ENCODE data around the gene MAEL. TPM values are rescaled to one million over a fixed set of nuclear protein-coding genes. Genes with fewer than 3 reads are reported as not detected.
A peak's percentile ranks its signal among the peaks of the same experiment; 100 is the strongest.

Gene MAEL
- polyA plus RNA-seq, 3 donors = not detected

GRCh38 chr1:167066333-167067122 is 77.4 kb downstream of the MAEL start:
- H4K20me1 ChIP-seq (ENCODE audit: insufficient read depth, low read length) = no peaks in the 10 kb centered on the region
- WGBS (ENCODE audit: insufficient coverage) = 3% methylated on average over 23 of the region's 31 CpGs
- intact Hi-C loops (cut with micrococcal nuclease) = loop anchor here (5.0 to 10.0 kb wide), 7 partner anchors 56 to 628 kb away; partner anchors contain the start of gene POU2F1 (in 1 of the 2)
- no peaks in the 10 kb centered on the region for H3K9me3 ChIP-seq (replicated peaks in 1 of 2; ENCODE audit: control insufficient read depth in 1 of 2, insufficient read depth in 1 of 2, low read length in 2 of 2)
- Mint-ChIP-seq H3K9me3 (peaks cover 0 to 2% (median 0%) of the 10 kb centered on the region in 7 donors), H3K4me1 (peaks cover 7% of the 10 kb centered on the region), H3K27ac (peak overlapping the region in 2 of 7 donors; percentile 5 to 38), H3K27me3 (ENCODE audit: low read depth in 3 of 3) (peaks cover 0 to 7% (median 3%) of the 10 kb centered on the region in 3 donors), H3K4me3 (peak overlapping the region; percentile 40 to 80), H3K36me3 (no peaks in the 10 kb centered on the region)
- H3K4me2 ChIP-seq (replicated peaks; ENCODE audit: extremely low read depth, low read length, poor library complexity, severe bottlenecking) = peak overlapping the region; percentile 69
- no peak overlapping the region for H3K27ac ChIP-seq (ENCODE audit: low read depth in 1 of 2, low read length in 2 of 2)
- no peaks in the 10 kb centered on the region for H3K36me3 ChIP-seq (replicated peaks in 1 of 2; ENCODE audit: control insufficient read depth in 1 of 2, insufficient read depth in 2 of 2, low read length in 2 of 2)
- peak; percentile 98 for TF ChIP-seq CTCF (IDR thresholded peaks at IDR 0.05)
- H3K79me2 ChIP-seq (ENCODE audit: insufficient read depth, low read length) = no peaks in the 10 kb centered on the region
- DNase-seq = peak; percentile 52 to 71 (median 65)
- peaks cover 3 to 7% of the 10 kb centered on the region in 2 donors for H3K4me1 ChIP-seq (ENCODE audit: control insufficient read depth in 1 of 2, insufficient read depth in 2 of 2, low read length in 2 of 2)
- H2AFZ ChIP-seq (ENCODE audit: insufficient read depth, low read depth, low read length, poor library complexity, severe bottlenecking) = peak overlapping the region; percentile 74
- no peaks in the 10 kb centered on the region for H3K27me3 ChIP-seq (ENCODE audit: control insufficient read depth in 2 of 2, insufficient read depth in 2 of 2, low read length in 2 of 2)
- H3K4me3 ChIP-seq (replicated peaks in 1 of 3; ENCODE audit: low read depth in 2 of 3, low read length in 3 of 3) = peak overlapping the region in 1 of 3 experiments; percentile 12
- H3K9ac ChIP-seq (ENCODE audit: insufficient read depth, low read length, poor library complexity, severe bottlenecking) = no peak overlapping the region

- Histone ChIP-seq H2AFZ (ENCODE audit: insufficient read depth, low read depth, low read length, poor library complexity, severe bottlenecking) (no peak overlapping the region), H3K9me3 (replicated peaks in 1 of 2; ENCODE audit: control insufficient read depth in 1 of 2, insufficient read depth in 1 of 2, low read length in 2 of 2) (no peaks in the 10 kb centered on the region), H3K27me3 (ENCODE audit: control insufficient read depth in 2 of 2, insufficient read depth in 2 of 2, low read length in 2 of 2) (no peaks in the 10 kb centered on the region), H3K9ac (ENCODE audit: insufficient read depth, low read length, poor library complexity, severe bottlenecking) (no peak overlapping the region), H3K4me1 (ENCODE audit: control insufficient read depth in 1 of 2, insufficient read depth in 2 of 2, low read length in 2 of 2) (peaks cover 3 to 7% of the 10 kb centered on the region in 2 donors), H3K27ac (ENCODE audit: low read depth in 1 of 2, low read length in 2 of 2) (no peak overlapping the region), H4K20me1 (ENCODE audit: insufficient read depth, low read length) (no peaks in the 10 kb centered on the region), H3K4me2 (replicated peaks; ENCODE audit: extremely low read depth, low read length, poor library complexity, severe bottlenecking) (no peak overlapping the region), H3K4me3 (replicated peaks in 1 of 3; ENCODE audit: low read depth in 2 of 3, low read length in 3 of 3) (no peak overlapping the region), H3K36me3 (replicated peaks in 1 of 2; ENCODE audit: control insufficient read depth in 1 of 2, insufficient read depth in 2 of 2, low read length in 2 of 2) (no peaks in the 10 kb centered on the region), H3K79me2 (ENCODE audit: insufficient read depth, low read length) (no peaks in the 10 kb centered on the region)
- intact Hi-C loops (cut with micrococcal nuclease) = loop anchor here (5.0 to 10.0 kb wide), 7 partner anchors 54 to 627 kb away; partner anchors contain the start of gene POU2F1 (in 1 of the 2)
- peaks cover 0 to 7% (median 3%) of the 10 kb centered on the region in 3 donors for H3K27me3 Mint-ChIP-seq (ENCODE audit: low read depth in 3 of 3)
- peaks cover 0 to 2% (median 0%) of the 10 kb centered on the region in 7 donors for H3K9me3 Mint-ChIP-seq
- H3K36me3 Mint-ChIP-seq = no peaks in the 10 kb centered on the region
- no peak for DNase-seq
- H3K4me1 Mint-ChIP-seq = peaks cover 7% of the 10 kb centered on the region
- H3K27ac Mint-ChIP-seq = no peak overlapping the region
- H3K4me3 Mint-ChIP-seq = no peak overlapping the region
- no CpG with 5 or more reads among the region's 3 CpGs for WGBS (ENCODE audit: insufficient coverage)
- TF ChIP-seq CTCF (IDR thresholded peaks at IDR 0.05) = no peak
Observed at GRCh38 chr1:167067904-167068303, 78.8 kb downstream of the MAEL start.
